Transverse colon (tissue), 4 donors: ENCODE data around the gene LCN2. TPM values are rescaled to one million over a fixed set of nuclear protein-coding genes. Genes with fewer than 3 reads are reported as not detected.
"Not testable (repeated sequence)": the region's sequence is repeated elsewhere in the genome, so short reads cannot be mapped to it uniquely, and the experiment has no call there.

Source experiments
- DNase-seq: peaks from one replicate; pipeline ENCODE4 v3.0.0-alpha.2; 2019
- H3K27ac ChIP-seq, 4 donors: fragments of 200-600 bp; sonication (generic); 2 replicates each; pipeline ENCODE4 v1.5.1; 2016 to 2018; ENCODE audit warnings: inconsistent platforms in 4 of 4
- H3K27me3 ChIP-seq: fragments of 200-600 bp; sonication (generic); 2 replicates; pipeline ENCODE4 v1.5.1; 2017; ENCODE audit warnings: inconsistent platforms
- H3K36me3 ChIP-seq, 4 donors: fragments of 200-600 bp; sonication (generic); 2 replicates each; pipeline ENCODE4 v1.5.1; 2017 to 2019; ENCODE audit warnings: inconsistent platforms in 4 of 4
- H3K4me1 ChIP-seq, 4 donors: fragments of 200-600 bp; sonication (generic); 2 replicates each; pipeline ENCODE4 v1.5.1; 2017 to 2020; ENCODE audit warnings: inconsistent platforms in 4 of 4
- H3K4me3 ChIP-seq, 4 donors: fragments of 200-600 bp; sonication (generic); 1 replicate in 1 of 4; 2 replicates in 3 of 4; pipeline versions ENCODE4 v1.5.1 to v1.6.1; 2017 to 2019; ENCODE audit warnings: inconsistent platforms in 4 of 4
- H3K9me3 ChIP-seq, 2 donors: fragments of 200-600 bp; sonication (generic); 2 replicates each; pipeline ENCODE4 v1.5.1; 2017 to 2019; ENCODE audit warnings: inconsistent platforms in 2 of 2
- CTCF ChIP-seq, 5 experiments: fragments of 200-600 bp in 3 of 5; fragments of 450-650 bp in 2 of 5; sonication (generic) in 3 of 5; IDR thresholded peaks; 1 replicate in 2 of 5; 2 replicates in 3 of 5; pipeline ENCODE4 v1.5.1; 2016 to 2017; ENCODE audit warnings: antibody characterized with exemption in 5 of 5, inconsistent platforms in 3 of 5, mild to moderate bottlenecking in 2 of 5, moderate library complexity in 1 of 5
- EP300 ChIP-seq: sonication (generic); formaldehyde crosslinking; IDR thresholded peaks from one replicate; pipeline ENCODE4 v1.6.1; 2017; ENCODE audit warnings: antibody characterized with exemption, low read depth
- POLR2A ChIP-seq: fragments of 450-650 bp; IDR thresholded peaks from one replicate; pipeline ENCODE4 v1.6.1; 2016; ENCODE audit warnings: antibody characterized with exemption, mild to moderate bottlenecking, moderate library complexity
- POLR2AphosphoS5 ChIP-seq, 3 donors: sonication (generic); formaldehyde crosslinking; IDR thresholded peaks; one replicate each; pipeline ENCODE4 v1.6.1; 2016; ENCODE audit warnings: antibody characterized with exemption in 3 of 3
- WGBS, 2 donors: methylation state at CpG; one replicate each; pipeline ENCODE4 v1.1.5; 2018; ENCODE audit warnings: low coverage in 1 of 2; 5-methylcytosine and 5-hydroxymethylcytosine counted together
- in situ Hi-C, 4 donors: fragments of 200-750 bp; cut with MboI; loops; one replicate each; pipeline versions ENCODE4 v1.15.0 to v1.15.1; 2017; ENCODE audit warnings: low sequenced_read_pairs in 3 of 4, low pct_ligation_motif_present in 1 of 4, low pct_unique_long_range_greater_than_20kb in 1 of 4
- intact Hi-C: fragments of 100-400 bp; cut with DNase I; formaldehyde crosslinking; loops from one replicate; pipeline ENCODE4 v1.15.1; 2023; ENCODE audit warnings: low total_unique reads
- total RNA-seq, 4 donors: library from RNA; depleted of rRNA; stranded (reverse); fragments of >200 nt; gene quantifications; one replicate each; pipeline ENCODE4 v1.1.0, GENCODE V29; 2016

The LCN2 gene
- total RNA-seq, 4 donors from 2014 or later = 8.6 to 115 (median 37.3) TPM

GRCh38 chr9:128181480-128181879, 32.2 kb downstream of the LCN2 start:
- H3K4me1 ChIP-seq, H3K4me3 ChIP-seq, H3K27ac ChIP-seq, H3K27me3 ChIP-seq, H3K9me3 ChIP-seq, intact Hi-C loops, in situ Hi-C loops: not testable (repeated sequence)
- DNase-seq = peak; percentile 33
- 59% methylated on average over 9 of the region's 12 CpGs; no CpG with 5 or more reads in 1 of the 2 donors for whole genome bisulfite sequencing, 2 donors
- H3K36me3 ChIP-seq = peaks cover 3 to 44% (median 25%) of the 10 kb centered on the region in 4 donors
- TF ChIP-seq CTCF (IDR thresholded peaks at IDR 0.05) = peak in 4 of 5 experiments; percentile 25 to 40 (median 36)

- DNase-seq = no peak
- H3K36me3 ChIP-seq = peaks cover 3 to 43% (median 25%) of the 10 kb centered on the region in 4 donors
- H3K9me3 ChIP-seq = no peaks in the 10 kb centered on the region
- no peak for TF ChIP-seq EP300
- no peak for TF ChIP-seq POLR2AphosphoS5 (IDR thresholded peaks at IDR 0.05)
- TF ChIP-seq CTCF (IDR thresholded peaks at IDR 0.05) = no peak
- no peak for TF ChIP-seq POLR2A
- H3K4me3 ChIP-seq = no peak overlapping the region
- H3K27ac ChIP-seq = no peak overlapping the region
- 91% methylated on average over 12 of the region's 12 CpGs; no CpG with 5 or more reads in 1 of the 2 donors for WGBS, 2 donors
- no peaks in the 10 kb centered on the region for H3K4me1 ChIP-seq
- intact Hi-C loops (no loop called here), in situ Hi-C loops (no loop called here)
- H3K27me3 ChIP-seq = no peaks in the 10 kb centered on the region
These were observed 33.8 kb downstream of the LCN2 start for GRCh38 chr9:128182893-128183588.

GRCh38 chr9:128185979-128186965, 37.0 kb downstream of the LCN2 start:
- Histone ChIP-seq H3K36me3 (peaks cover 0 to 26% (median 12%) of the 10 kb centered on the region in 4 donors), H3K27me3 (no peaks in the 10 kb centered on the region), H3K4me1 (peaks cover 9 to 12% (median 10%) of the 10 kb centered on the region in 4 donors), H3K4me3 (no peak overlapping the region), H3K27ac (no peak overlapping the region), H3K9me3 (no peaks in the 10 kb centered on the region)
- TF ChIP-seq CTCF (IDR thresholded peaks at IDR 0.05) (no peak), POLR2AphosphoS5 (IDR thresholded peaks at IDR 0.05) (no peak), POLR2A (no peak), EP300 (no peak)
- DNase-seq = no peak
- WGBS, 2 donors = 94% methylated on average over 3 to 11 of the region's 11 CpGs
- intact Hi-C loops = no loop called here
- in situ Hi-C loops = no loop called here

GRCh38 chr9:128187361-128187760, 38.1 kb downstream of the LCN2 start:
- intact Hi-C loops (no loop called here), in situ Hi-C loops (no loop called here)
- H3K36me3 ChIP-seq = peaks cover 0 to 26% (median 12%) of the 10 kb centered on the region in 4 donors
- WGBS, 2 donors = 96% methylated on average over 2 of the region's 2 CpGs; no CpG with 5 or more reads in 1 of the 2 donors
- H3K27ac ChIP-seq = no peak overlapping the region
- H3K4me3 ChIP-seq = no peak overlapping the region
- no peaks in the 10 kb centered on the region for H3K27me3 ChIP-seq
- H3K4me1 ChIP-seq = peaks cover 10 to 17% (median 16%) of the 10 kb centered on the region in 4 donors
- no peak for DNase-seq
- no peak for TF ChIP-seq POLR2AphosphoS5 (IDR thresholded peaks at IDR 0.05)
- TF ChIP-seq CTCF (IDR thresholded peaks at IDR 0.05) = no peak
- no peak for TF ChIP-seq POLR2A
- TF ChIP-seq EP300 = no peak
- H3K9me3 ChIP-seq = no peaks in the 10 kb centered on the region
